NT2/D1 (cell line): ENCODE results near the gene DPH3.

Experiments used
- DNase-seq: peaks from one replicate; pipeline ENCODE4 v3.0.0-alpha.2; 2011; ENCODE audit warnings: low read depth, low spot score
- H3K27me3 ChIP-seq: 2 replicates; pipeline ENCODE4 v1.6.0; 2011; ENCODE audit warnings: mild to moderate bottlenecking; ENCODE audit not compliant: insufficient read length, insufficient read depth
- H3K36me3 ChIP-seq: 2 replicates; pipeline ENCODE4 v1.6.1; 2011; ENCODE audit warnings: mild to moderate bottlenecking, low read length, mixed read lengths; ENCODE audit not compliant: insufficient read depth, insufficient read length
- H3K4me1 ChIP-seq: 2 replicates; pipeline ENCODE4 v1.5.1; 2011; ENCODE audit not compliant: insufficient read depth, insufficient read length
- H3K4me3 ChIP-seq: 2 replicates; pipeline ENCODE4 v1.5.1; 2011; ENCODE audit warnings: low read depth; ENCODE audit not compliant: insufficient read length
- H3K9ac ChIP-seq: 2 replicates; pipeline ENCODE4 v1.6.0; 2011; ENCODE audit warnings: low read depth; ENCODE audit not compliant: insufficient read length
- H3K9me3 ChIP-seq: 2 replicates; pipeline ENCODE4 v1.5.1; 2011; ENCODE audit warnings: mild to moderate bottlenecking, low read length; ENCODE audit not compliant: insufficient read depth
- SUZ12 ChIP-seq: IDR thresholded peaks from 2 replicates; pipeline ENCODE4 v1.6.1; 2011; ENCODE audit not compliant: insufficient read length, insufficient read depth; ENCODE audit errors: extremely low read depth
- YY1 ChIP-seq: IDR thresholded peaks from 2 replicates; pipeline ENCODE4 v1.6.1; 2011; ENCODE audit not compliant: insufficient read length, insufficient read depth
- ZNF274 ChIP-seq: IDR thresholded peaks from 2 replicates; pipeline ENCODE4 v1.6.1; 2011; ENCODE audit warnings: mild to moderate bottlenecking, low read depth, low read length

The DPH3 gene

DNA sequence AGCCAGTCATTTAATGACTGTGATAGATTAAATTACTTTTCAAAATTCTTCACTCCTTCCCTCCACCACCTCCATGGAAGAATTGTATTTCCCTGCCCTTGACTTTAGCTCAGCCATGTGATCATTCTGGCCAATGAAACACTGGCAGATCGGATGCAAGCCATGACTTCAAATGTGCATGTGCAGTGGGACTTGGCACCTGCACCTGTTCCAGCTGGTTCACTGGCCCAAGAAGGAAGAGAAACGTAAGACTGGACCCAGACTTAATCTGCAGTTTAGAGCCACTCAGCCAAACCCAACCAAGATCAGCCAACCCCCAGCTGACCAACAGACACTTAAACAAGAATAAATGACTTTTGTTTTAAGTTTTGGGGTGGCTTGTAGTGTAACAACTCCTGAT is 11.8 kb downstream of the DPH3 start:
- TF ChIP-seq SUZ12 = no peak
- TF ChIP-seq ZNF274 = no peak
- no peak for TF ChIP-seq YY1
- no peaks in the 10 kb centered on the region for H3K27me3 ChIP-seq
- H3K4me3 ChIP-seq = no peak overlapping the region
- H3K4me1 ChIP-seq = peaks cover under 1% of the 10 kb centered on the region
- no peak for DNase-seq
- H3K9ac ChIP-seq = no peak overlapping the region
- peaks cover 5% of the 10 kb centered on the region for H3K36me3 ChIP-seq
- H3K9me3 ChIP-seq = no peaks in the 10 kb centered on the region

DNA sequence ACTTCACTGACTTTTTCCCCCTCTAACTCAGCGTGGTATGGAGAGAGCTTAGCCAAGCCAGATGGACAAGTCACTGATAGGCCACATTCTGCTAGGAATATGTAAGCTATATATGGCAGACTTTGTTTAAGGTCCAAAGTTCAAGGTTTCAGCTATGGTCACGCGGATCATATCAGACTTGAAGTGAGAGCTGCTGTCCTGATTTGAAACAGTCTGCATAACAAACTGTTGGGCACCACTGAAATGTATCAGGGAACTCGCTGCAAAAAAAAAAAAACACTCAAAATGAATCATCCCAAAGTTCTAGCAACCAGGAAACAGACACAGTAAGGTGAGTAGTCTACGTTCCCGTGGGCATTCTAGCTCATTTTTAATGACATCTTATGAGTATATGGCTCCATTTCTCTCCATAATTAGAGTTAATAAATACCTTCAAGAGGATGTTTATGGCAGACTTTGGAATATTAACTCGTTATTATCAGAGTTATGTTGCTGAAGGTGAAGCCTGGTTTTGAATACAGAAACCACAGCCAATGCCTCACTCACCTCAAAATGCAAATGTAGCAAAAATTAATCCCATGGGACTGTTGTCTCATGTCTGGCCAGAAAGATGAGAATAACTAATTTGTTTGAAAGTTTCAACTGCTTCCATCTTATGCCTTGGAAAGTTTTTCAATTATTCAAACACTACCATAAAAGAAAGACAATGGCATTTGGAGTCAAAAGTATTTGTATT is 12.3 kb downstream of the DPH3 start:
- H3K4me3 ChIP-seq = no peak overlapping the region
- DNase-seq = no peak
- peaks cover 3% of the 10 kb centered on the region for H3K36me3 ChIP-seq
- peaks cover 5% of the 10 kb centered on the region for H3K4me1 ChIP-seq
- no peaks in the 10 kb centered on the region for H3K27me3 ChIP-seq
- no peak overlapping the region for H3K9ac ChIP-seq
- H3K9me3 ChIP-seq = no peaks in the 10 kb centered on the region
- TF ChIP-seq SUZ12 = no peak
- TF ChIP-seq ZNF274 = no peak
- no peak for TF ChIP-seq YY1

DNA sequence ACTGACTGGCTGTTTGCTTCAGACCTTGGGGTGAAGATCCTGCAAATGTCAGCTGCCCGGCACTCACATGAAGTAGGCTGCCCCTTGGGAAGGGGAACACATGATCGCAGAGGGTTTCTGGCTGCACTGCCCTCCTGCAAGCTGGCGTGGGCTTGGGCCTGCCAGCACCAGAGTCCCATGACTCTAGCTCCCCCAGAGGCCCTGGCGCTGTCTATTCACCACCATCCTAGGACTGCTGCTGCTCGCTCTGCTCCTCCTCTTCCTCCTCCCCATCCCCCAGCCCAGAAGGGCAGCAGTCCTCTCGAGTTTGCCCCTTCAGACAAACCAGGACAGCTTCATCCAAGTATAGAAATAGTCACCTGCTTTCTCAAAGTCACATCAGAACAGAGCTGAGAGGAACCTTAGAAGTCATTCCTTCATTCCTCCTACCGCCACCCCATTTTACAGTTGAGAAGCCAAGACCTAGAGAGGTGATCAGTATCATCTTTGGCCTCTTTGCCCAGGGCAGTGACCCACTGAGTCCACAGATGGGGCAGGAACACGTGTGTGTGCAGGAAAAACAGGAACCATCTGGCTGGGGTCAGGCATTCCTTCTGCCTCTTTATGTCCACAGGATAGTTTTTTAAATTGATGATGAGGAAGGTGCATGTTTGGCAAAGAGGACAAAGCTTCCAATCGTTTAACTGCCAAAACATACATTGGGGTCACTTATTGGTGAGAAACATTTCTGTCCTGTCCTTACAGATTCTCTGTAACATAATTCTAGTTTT is 13.2 kb downstream of the DPH3 start:
- DNase-seq = no peak
- Histone ChIP-seq H3K27me3 (no peaks in the 10 kb centered on the region), H3K9me3 (no peaks in the 10 kb centered on the region), H3K4me3 (no peak overlapping the region), H3K9ac (no peak overlapping the region), H3K36me3 (no peaks in the 10 kb centered on the region), H3K4me1 (peaks cover 5% of the 10 kb centered on the region)
- TF ChIP-seq ZNF274 (no peak), SUZ12 (no peak), YY1 (no peak)

GRCh38 chr3:16249886-16250285 is 14.9 kb downstream of the DPH3 start:
- no peak overlapping the region for H3K4me3 ChIP-seq
- no peaks in the 10 kb centered on the region for H3K36me3 ChIP-seq
- no peak overlapping the region for H3K9ac ChIP-seq
- no peaks in the 10 kb centered on the region for H3K9me3 ChIP-seq
- DNase-seq = no peak
- H3K27me3 ChIP-seq = no peaks in the 10 kb centered on the region
- H3K4me1 ChIP-seq = peaks cover 5% of the 10 kb centered on the region
- no peak for TF ChIP-seq ZNF274
- no peak for TF ChIP-seq SUZ12
- TF ChIP-seq YY1 = no peak

GRCh38 chr3:16249336-16249735 is 15.4 kb downstream of the DPH3 start:
- H3K9me3 ChIP-seq = no peaks in the 10 kb centered on the region
- no peaks in the 10 kb centered on the region for H3K27me3 ChIP-seq
- peaks cover 5% of the 10 kb centered on the region for H3K4me1 ChIP-seq
- H3K4me3 ChIP-seq = no peak overlapping the region
- TF ChIP-seq YY1 (no peak), ZNF274 (no peak), SUZ12 (no peak)
- no peak overlapping the region for H3K9ac ChIP-seq
- DNase-seq = peak; percentile 73
- no peaks in the 10 kb centered on the region for H3K36me3 ChIP-seq

- peaks cover 5% of the 10 kb centered on the region for H3K4me1 ChIP-seq
- TF ChIP-seq SUZ12 = no peak
- no peak for TF ChIP-seq ZNF274
- no peak for TF ChIP-seq YY1
- H3K9me3 ChIP-seq = no peaks in the 10 kb centered on the region
- no peak overlapping the region for H3K4me3 ChIP-seq
- no peak overlapping the region for H3K9ac ChIP-seq
- no peaks in the 10 kb centered on the region for H3K36me3 ChIP-seq
- H3K27me3 ChIP-seq = no peaks in the 10 kb centered on the region
- no peak for DNase-seq
Measured at GRCh38 chr3:16248556-16248955, 16.2 kb downstream of the DPH3 start.
